ENCODE measurements around the gene DOC2A.

The DOC2A gene

DNA sequence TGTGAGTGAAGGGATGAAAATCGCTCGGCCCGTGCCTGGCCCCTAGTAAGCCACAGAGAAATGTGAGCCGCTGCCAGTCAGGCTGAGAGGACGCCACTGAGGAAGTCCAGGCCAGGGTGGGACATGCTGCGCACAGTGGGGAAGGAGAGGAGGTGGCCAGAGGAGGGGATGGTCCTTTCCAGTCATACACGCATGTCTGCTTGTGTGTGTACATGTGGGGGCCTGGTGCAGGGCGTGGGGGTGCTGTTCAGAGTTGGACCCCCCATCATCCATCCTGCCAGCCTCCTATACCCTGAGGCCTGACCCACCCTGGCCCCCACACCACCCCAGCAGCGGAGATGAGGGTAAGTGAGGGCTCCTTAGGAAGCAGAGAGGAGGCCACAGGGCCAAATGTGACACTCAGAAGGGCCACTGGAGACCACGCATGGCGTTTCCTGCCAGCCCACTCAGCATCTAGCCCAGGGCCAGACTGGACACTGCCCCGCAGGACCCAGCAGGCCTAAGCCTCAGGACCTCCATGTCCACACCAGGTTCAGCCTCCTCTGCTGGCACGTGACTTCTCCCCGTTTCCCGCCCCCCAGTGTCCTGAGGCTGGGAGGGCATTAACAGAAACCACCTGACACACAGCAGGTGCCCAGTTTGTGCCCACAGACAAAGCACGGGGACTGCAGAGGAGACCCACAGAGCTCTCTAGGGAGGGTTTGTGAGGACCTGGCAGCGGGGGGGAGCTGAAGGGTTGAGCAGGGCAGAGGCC is 7.0 kb downstream of the DOC2A start:
- H3K4me1 ChIP-seq (ENCODE audit: control insufficient read depth, insufficient read depth, low read length), result no peaks in the 10 kb centered on the region
- peaks cover 9% of the 10 kb centered on the region for H3K27me3 ChIP-seq (replicated peaks; ENCODE audit: control insufficient read depth, insufficient read depth, low read length)
- no peak overlapping the region for H3K4me3 ChIP-seq (ENCODE audit: low read length)
- H3K9ac ChIP-seq (ENCODE audit: low read length), result no peak overlapping the region
- DNase-seq (ENCODE audit: low read depth), result no peak
- no peaks in the 10 kb centered on the region for H3K9me3 ChIP-seq (ENCODE audit: control insufficient read depth, low read length)
- H3K36me3 ChIP-seq (ENCODE audit: control insufficient read depth, insufficient read depth, low read length, severe bottlenecking), result no peaks in the 10 kb centered on the region

DNA sequence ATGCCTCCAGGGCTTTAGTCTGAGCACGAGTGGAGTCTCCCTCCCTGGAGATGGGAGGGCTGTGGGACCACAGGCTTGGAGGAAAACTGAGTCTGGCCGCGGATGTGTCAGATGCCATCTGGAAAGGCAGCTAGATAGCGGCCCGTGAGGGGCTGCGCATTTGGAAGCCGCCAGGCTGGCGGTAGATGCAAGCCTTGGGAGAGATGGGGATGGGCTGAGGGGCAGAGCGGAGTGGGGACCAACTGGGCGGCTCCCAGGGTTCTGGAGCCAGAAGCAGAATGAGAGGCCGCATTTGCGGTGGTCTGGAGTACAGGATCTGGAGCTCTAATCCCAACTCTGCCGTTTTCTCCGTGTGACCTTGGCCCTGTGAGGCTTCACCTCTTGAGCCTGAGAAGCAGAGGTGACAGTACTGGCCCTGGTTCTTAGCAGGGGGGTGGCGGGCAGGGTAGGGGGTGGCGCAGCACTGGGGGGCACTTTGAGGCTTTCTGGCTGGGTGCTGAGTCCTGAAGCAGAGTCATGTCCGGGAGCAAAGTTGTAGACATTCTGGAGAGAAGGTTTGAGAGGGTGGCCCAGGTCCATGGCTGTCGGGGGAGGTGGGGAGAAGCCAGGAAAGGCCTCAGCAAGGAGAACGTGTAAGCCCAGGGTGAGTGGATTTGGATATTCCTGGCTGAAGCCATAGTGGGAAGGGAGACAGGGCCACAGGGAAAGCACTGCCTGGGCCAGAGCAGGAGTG is 8.0 kb downstream of the DOC2A start:
- Histone ChIP-seq H3K36me3 (ENCODE audit: control insufficient read depth, insufficient read depth, low read length, severe bottlenecking) (peaks cover 3% of the 10 kb centered on the region), H3K27me3 (replicated peaks; ENCODE audit: control insufficient read depth, insufficient read depth, low read length) (peaks cover 3% of the 10 kb centered on the region), H3K4me1 (ENCODE audit: control insufficient read depth, insufficient read depth, low read length) (no peaks in the 10 kb centered on the region), H3K4me3 (ENCODE audit: low read length) (no peak overlapping the region), H3K9ac (ENCODE audit: low read length) (no peak overlapping the region), H3K9me3 (ENCODE audit: control insufficient read depth, low read length) (no peaks in the 10 kb centered on the region)
- DNase-seq (ENCODE audit: low read depth), result no peak

GRCh38 chr16:30000735-30001631 is 9.8 kb downstream of the DOC2A start:
- Histone ChIP-seq H3K9me3 (ENCODE audit: control insufficient read depth, low read length) (no peaks in the 10 kb centered on the region), H3K27me3 (replicated peaks; ENCODE audit: control insufficient read depth, insufficient read depth, low read length) (no peaks in the 10 kb centered on the region), H3K4me1 (ENCODE audit: control insufficient read depth, insufficient read depth, low read length) (peaks cover 6% of the 10 kb centered on the region), H3K4me3 (ENCODE audit: low read length) (no peak overlapping the region), H3K36me3 (ENCODE audit: control insufficient read depth, insufficient read depth, low read length, severe bottlenecking) (peaks cover 3% of the 10 kb centered on the region), H3K9ac (ENCODE audit: low read length) (no peak overlapping the region)
- no peak for DNase-seq (ENCODE audit: low read depth)

DNA sequence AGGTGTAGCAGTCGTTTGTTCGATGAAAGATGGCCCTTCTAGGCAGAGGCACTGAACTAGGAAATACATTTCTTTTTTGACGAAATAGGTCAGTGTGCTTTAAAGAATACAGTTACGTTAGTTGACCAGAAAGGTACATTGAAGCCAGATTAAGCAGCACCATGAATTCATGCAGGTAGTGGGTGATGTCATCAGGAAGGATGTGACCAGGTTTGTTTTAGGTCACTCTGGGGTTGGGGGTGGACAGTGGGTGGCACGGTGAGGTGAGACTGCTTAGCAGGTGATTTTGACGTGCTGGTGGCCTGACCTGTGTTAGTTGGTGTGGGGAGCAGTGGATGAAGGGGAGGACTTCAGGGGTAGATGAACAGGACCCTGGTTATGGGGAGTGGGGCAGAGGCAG is 11.2 kb downstream of the DOC2A start:
- Histone ChIP-seq H3K9me3 (ENCODE audit: control insufficient read depth, low read length) (no peaks in the 10 kb centered on the region), H3K27me3 (replicated peaks; ENCODE audit: control insufficient read depth, insufficient read depth, low read length) (no peaks in the 10 kb centered on the region)

GRCh38 chr16:29996766-29997250 is 14.0 kb downstream of the DOC2A start:
- Histone ChIP-seq H3K4me1 (ENCODE audit: control insufficient read depth, insufficient read depth, low read length) (peaks cover 26% of the 10 kb centered on the region), H3K4me3 (ENCODE audit: low read length) (peak overlapping the region; percentile 87), H3K9me3 (ENCODE audit: control insufficient read depth, low read length) (no peaks in the 10 kb centered on the region), H3K27me3 (replicated peaks; ENCODE audit: control insufficient read depth, insufficient read depth, low read length) (no peaks in the 10 kb centered on the region), H3K36me3 (ENCODE audit: control insufficient read depth, insufficient read depth, low read length, severe bottlenecking) (peaks cover 19% of the 10 kb centered on the region), H3K9ac (ENCODE audit: low read length) (peak overlapping the region; percentile 99)
- DNase-seq (ENCODE audit: low read depth), result no peak

More for the DNA sequence above, 11.2 kb downstream of the DOC2A start:
- Histone ChIP-seq H3K4me1 (ENCODE audit: control insufficient read depth, insufficient read depth, low read length) (peaks cover 14% of the 10 kb centered on the region), H3K4me3 (ENCODE audit: low read length) (no peak overlapping the region), H3K36me3 (ENCODE audit: control insufficient read depth, insufficient read depth, low read length, severe bottlenecking) (peaks cover 3% of the 10 kb centered on the region), H3K9ac (ENCODE audit: low read length) (no peak overlapping the region)
- no peak for DNase-seq (ENCODE audit: low read depth)

- Histone ChIP-seq H3K4me3 (ENCODE audit: low read length) (peak within 1 kb of the TSS; percentile 87), H3K9me3 (ENCODE audit: control insufficient read depth, low read length) (no peaks in the 10 kb centered on the region), H3K27me3 (replicated peaks; ENCODE audit: control insufficient read depth, insufficient read depth, low read length) (no peaks in the 10 kb centered on the region), H3K4me1 (ENCODE audit: control insufficient read depth, insufficient read depth, low read length) (peaks cover 28% of the 10 kb centered on the region), H3K9ac (ENCODE audit: low read length) (peak within 1 kb of the TSS; percentile 99), H3K36me3 (ENCODE audit: control insufficient read depth, insufficient read depth, low read length, severe bottlenecking) (peaks cover 23% of the 10 kb centered on the region)
- peak; percentile 98 for DNase-seq (ENCODE audit: low read depth)
These were observed 14.7 kb downstream of the DOC2A start, which contains the start of gene INO80E for GRCh38 chr16:29995911-29996765. INO80E (plus strand) TSS chr16:29996241; CDS start chr16:29996311, 70 bp downstream.

DNA sequence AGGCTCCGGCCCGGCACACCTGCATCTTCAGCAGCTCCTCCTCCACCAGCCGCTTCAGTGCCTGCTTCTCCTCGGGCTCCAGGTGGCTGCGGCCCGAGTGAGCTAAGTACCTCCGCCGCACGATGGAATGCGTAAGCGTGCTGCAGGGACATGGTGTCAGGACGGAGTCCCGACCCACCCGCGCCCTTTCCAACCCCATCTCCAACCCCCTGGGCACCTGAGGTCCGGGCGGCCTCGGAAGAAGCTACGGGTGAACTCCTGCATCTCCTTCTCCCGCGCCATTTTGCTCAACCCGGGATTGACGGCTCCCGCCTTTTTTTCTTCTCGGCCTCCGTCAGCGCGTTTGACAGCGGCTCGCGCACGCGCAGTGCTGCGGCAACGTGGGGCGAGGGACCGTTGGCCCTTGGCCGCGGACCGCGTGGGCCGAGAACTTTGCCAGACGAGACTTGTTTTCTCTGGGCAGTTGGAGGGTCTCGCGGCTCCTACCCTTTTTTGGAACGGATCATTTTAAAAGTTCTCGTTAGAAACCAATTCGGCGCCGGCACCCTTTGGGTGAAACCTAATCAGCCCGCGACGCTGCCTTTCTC is 15.4 kb downstream of the DOC2A start, which contains the start of gene HIRIP3:
Gene HIRIP3, minus strand, starts transcription at position 294 of the 587 bp plus-strand sequence. Its CDS starts 12 bp downstream, at position 282.
- Histone ChIP-seq H3K9ac (ENCODE audit: low read length) (peak within 1 kb of the TSS; percentile 99), H3K36me3 (ENCODE audit: control insufficient read depth, insufficient read depth, low read length, severe bottlenecking) (peaks cover 29% of the 10 kb centered on the region), H3K27me3 (replicated peaks; ENCODE audit: control insufficient read depth, insufficient read depth, low read length) (no peaks in the 10 kb centered on the region), H3K4me1 (ENCODE audit: control insufficient read depth, insufficient read depth, low read length) (peaks cover 28% of the 10 kb centered on the region), H3K9me3 (ENCODE audit: control insufficient read depth, low read length) (no peaks in the 10 kb centered on the region), H3K4me3 (ENCODE audit: low read length) (peak within 1 kb of the TSS; percentile 87)
- DNase-seq (ENCODE audit: low read depth), result peak; percentile 91

DNA sequence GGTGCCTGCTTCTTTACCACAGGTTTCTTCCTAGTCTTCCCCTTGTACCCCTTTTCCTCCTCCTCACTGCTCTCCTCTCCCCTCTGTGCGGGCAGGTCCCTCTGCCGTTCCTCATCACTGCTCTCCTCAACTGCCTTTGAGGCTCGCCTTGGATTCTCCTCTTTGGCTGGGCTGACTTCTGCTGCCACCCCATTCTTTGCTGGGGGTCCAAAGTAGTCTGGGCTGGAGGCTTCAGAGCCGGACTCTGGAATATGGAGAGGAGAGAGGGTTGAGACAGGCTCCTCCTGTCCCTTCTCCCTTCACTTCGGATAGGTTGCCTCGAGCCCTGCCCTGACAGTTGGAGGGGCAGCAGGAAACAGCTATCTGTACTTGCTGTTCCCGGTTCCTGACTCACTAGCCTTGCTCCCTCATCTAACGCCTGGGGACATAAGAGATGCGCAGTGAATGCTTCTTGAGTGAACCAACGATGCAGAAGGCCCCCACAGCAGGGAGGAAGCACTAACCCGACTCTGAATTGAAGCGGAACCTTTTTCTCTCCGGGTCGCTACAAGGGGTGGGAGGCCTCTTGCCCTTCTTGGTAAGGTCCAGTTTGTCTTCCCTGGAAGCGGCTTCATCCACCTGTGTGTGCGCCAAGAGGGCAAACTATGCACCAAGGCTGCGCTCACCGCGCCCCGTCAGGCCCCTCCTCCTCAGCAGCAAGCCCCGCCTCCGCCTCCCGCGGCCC is 16.1 kb downstream of the DOC2A start:
- H3K9me3 ChIP-seq (ENCODE audit: control insufficient read depth, low read length), result no peaks in the 10 kb centered on the region
- peak overlapping the region; percentile 99 for H3K9ac ChIP-seq (ENCODE audit: low read length)
- H3K4me3 ChIP-seq (ENCODE audit: low read length), result peak overlapping the region; percentile 87
- DNase-seq (ENCODE audit: low read depth), result peak; percentile 30
- peaks cover 36% of the 10 kb centered on the region for H3K36me3 ChIP-seq (ENCODE audit: control insufficient read depth, insufficient read depth, low read length, severe bottlenecking)
- peaks cover 28% of the 10 kb centered on the region for H3K4me1 ChIP-seq (ENCODE audit: control insufficient read depth, insufficient read depth, low read length)
- H3K27me3 ChIP-seq (replicated peaks; ENCODE audit: control insufficient read depth, insufficient read depth, low read length), result no peaks in the 10 kb centered on the region

GRCh38 chr16:29993903-29994599 is 16.8 kb downstream of the DOC2A start:
- Histone ChIP-seq H3K36me3 (ENCODE audit: control insufficient read depth, insufficient read depth, low read length, severe bottlenecking) (peaks cover 43% of the 10 kb centered on the region), H3K4me1 (ENCODE audit: control insufficient read depth, insufficient read depth, low read length) (peaks cover 28% of the 10 kb centered on the region), H3K27me3 (replicated peaks; ENCODE audit: control insufficient read depth, insufficient read depth, low read length) (no peaks in the 10 kb centered on the region), H3K9me3 (ENCODE audit: control insufficient read depth, low read length) (no peaks in the 10 kb centered on the region), H3K9ac (ENCODE audit: low read length) (peak overlapping the region; percentile 99), H3K4me3 (ENCODE audit: low read length) (peak overlapping the region; percentile 87)
- DNase-seq (ENCODE audit: low read depth), result no peak

Measured in adipocyte (in vitro differentiated cells).